Thoracic aorta (tissue), 2 donors: Measurements from ENCODE around the gene LCN10. TPM values are rescaled to one million over a fixed set of nuclear protein-coding genes. Genes with fewer than 3 reads are reported as not detected.

Experiments used
- ATAC-seq: fragments of 150-250 bp; one replicate; pipeline ENCODE4 v1.8.0; 2017; ENCODE audit warnings: low read depth; ENCODE audit not compliant: insufficient number of reproducible peaks, low FRiP score
- DNase-seq: peaks from one replicate; pipeline ENCODE4 v3.0.0-alpha.2; 2020; ENCODE audit warnings: low spot score
- H3K27ac ChIP-seq, 2 donors: fragments of 200-600 bp; sonication (generic); 1 replicate in 1 of 2; 2 replicates in 1 of 2; pipeline ENCODE4 v1.5.1; 2016; ENCODE audit warnings: mild to moderate bottlenecking in 2 of 2, moderate library complexity in 2 of 2
- H3K27me3 ChIP-seq: fragments of 200-600 bp; sonication (generic); replicated peaks from 2 replicates; pipeline ENCODE4 v1.6.0; 2016; ENCODE audit warnings: mild to moderate bottlenecking; ENCODE audit not compliant: insufficient read depth
- H3K36me3 ChIP-seq: fragments of 200-600 bp; sonication (generic); one replicate; pipeline ENCODE4 v1.5.1; 2016
- H3K4me1 ChIP-seq, 2 donors: fragments of 200-600 bp; sonication (generic); 1 replicate in 1 of 2; 2 replicates in 1 of 2; pipeline versions ENCODE4 v1.5.1 to v1.6.0; 2016; ENCODE audit warnings: low read depth in 2 of 2, mild to moderate bottlenecking in 1 of 2; ENCODE audit not compliant: control insufficient read depth in 1 of 2
- H3K4me3 ChIP-seq: fragments of 200-600 bp; sonication (generic); 2 replicates; pipeline ENCODE4 v1.5.1; 2016; ENCODE audit warnings: mild to moderate bottlenecking
- H3K9me3 ChIP-seq: fragments of 200-600 bp; sonication (generic); 2 replicates; pipeline ENCODE4 v1.5.1; 2016
- CTCF ChIP-seq: fragments of 200-600 bp; sonication (generic); IDR thresholded peaks from one replicate; pipeline ENCODE4 v1.5.1; 2019; ENCODE audit warnings: antibody characterized with exemption
- total RNA-seq, 2 donors: library from RNA; depleted of rRNA; stranded (reverse); fragments of >200 nt; gene quantifications; one replicate each; pipeline versions ENCODE4 v1.1.0 to v1.2.3, GENCODE V29; 2016

Gene LCN10
- total RNA-seq, 2 donors from 2014 or later = 3.1 to 9.4 TPM

DNA sequence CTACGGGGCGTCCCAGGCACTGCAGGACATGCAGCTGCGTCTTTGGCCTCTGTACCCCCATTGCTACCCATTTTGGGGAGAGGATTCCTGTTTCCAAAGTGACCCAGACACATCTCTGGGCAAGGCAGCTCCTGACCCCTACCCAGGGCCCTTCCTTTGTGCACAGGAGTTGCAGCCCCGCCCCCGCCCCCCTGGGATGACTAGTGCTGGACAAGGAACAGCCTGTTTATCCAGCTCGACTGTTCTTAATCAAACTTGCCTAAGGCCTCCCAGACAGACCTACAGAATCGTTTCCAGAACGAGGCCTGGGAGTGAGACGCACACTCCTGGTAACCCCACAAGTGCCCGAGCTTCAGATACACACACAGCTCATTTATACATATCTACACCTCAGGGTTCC, 17.1 kb downstream of the LCN10 start:
- no peak overlapping the region for H3K27ac ChIP-seq
- peaks cover 8 to 28% of the 10 kb centered on the region in 2 donors for H3K4me1 ChIP-seq
- no peaks in the 10 kb centered on the region for H3K27me3 ChIP-seq
- H3K36me3 ChIP-seq = peaks cover 21% of the 10 kb centered on the region
- TF ChIP-seq CTCF = no peak
- no peak overlapping the region for H3K4me3 ChIP-seq
- DNase-seq (no peak), ATAC-seq (no peak)
- no peaks in the 10 kb centered on the region for H3K9me3 ChIP-seq

GRCh38 chr9:136724772-136725171, 18.0 kb downstream of the LCN10 start:
- Histone ChIP-seq H3K4me3 (no peak overlapping the region), H3K9me3 (no peaks in the 10 kb centered on the region), H3K4me1 (peaks cover 8 to 28% of the 10 kb centered on the region in 2 donors), H3K27me3 (no peaks in the 10 kb centered on the region), H3K36me3 (peaks cover 21% of the 10 kb centered on the region), H3K27ac (no peak overlapping the region)
- DNase-seq (no peak), ATAC-seq (no peak)
- no peak for TF ChIP-seq CTCF

GRCh38 chr9:136723989-136724388, 18.8 kb downstream of the LCN10 start:
- DNase-seq (no peak), ATAC-seq (no peak)
- Histone ChIP-seq H3K9me3 (no peaks in the 10 kb centered on the region), H3K4me3 (no peak overlapping the region), H3K27ac (no peak overlapping the region), H3K4me1 (peaks cover 8 to 24% of the 10 kb centered on the region in 2 donors), H3K36me3 (peaks cover 21% of the 10 kb centered on the region), H3K27me3 (no peaks in the 10 kb centered on the region)
- no peak for TF ChIP-seq CTCF

GRCh38 chr9:136723362-136723976, 19.3 kb downstream of the LCN10 start:
- Histone ChIP-seq H3K9me3 (no peaks in the 10 kb centered on the region), H3K27ac (no peak overlapping the region), H3K27me3 (no peaks in the 10 kb centered on the region), H3K36me3 (peaks cover 21% of the 10 kb centered on the region), H3K4me1 (peaks cover 8 to 19% of the 10 kb centered on the region in 2 donors), H3K4me3 (no peak overlapping the region)
- DNase-seq (no peak), ATAC-seq (no peak)
- TF ChIP-seq CTCF = no peak

GRCh38 chr9:136722969-136723356, 19.8 kb downstream of the LCN10 start:
- no peak for TF ChIP-seq CTCF
- ATAC-seq = no peak
- Histone ChIP-seq H3K27me3 (no peaks in the 10 kb centered on the region), H3K4me3 (no peak overlapping the region), H3K36me3 (peaks cover 21% of the 10 kb centered on the region), H3K27ac (no peak overlapping the region), H3K4me1 (peaks cover 8 to 17% of the 10 kb centered on the region in 2 donors), H3K9me3 (no peaks in the 10 kb centered on the region)
- DNase-seq = no peak
